Kidney (tissue), 14 donors: Measurements from ENCODE around the gene IL17REL. TPM values are rescaled to one million over a fixed set of nuclear protein-coding genes. Genes with fewer than 3 reads are reported as not detected.

Source experiments
- DNase-seq, 5 donors: peaks; one replicate each; pipeline ENCODE4 v3.0.0-alpha.2; 2013 to 2020
- FAIRE-seq: peaks from 2 replicates; lab custom pipeline; 2012; peaks lifted over from hg19 to GRCh38; lab: Jason Lieb, UNC
- H3K27ac ChIP-seq, 2 donors: one replicate each; pipeline ENCODE4 v1.7.0; 2013; ENCODE audit warnings: low read depth in 2 of 2, low read length in 2 of 2, inconsistent platforms in 1 of 2
- H3K27me3 ChIP-seq: one replicate; pipeline ENCODE4 v1.7.1; 2013; ENCODE audit warnings: low read length, inconsistent platforms; ENCODE audit not compliant: control insufficient read depth, insufficient read depth
- H3K36me3 ChIP-seq, 3 donors: one replicate each; pipeline versions ENCODE4 v1.7.0 to v1.7.1; 2013; ENCODE audit warnings: low read length in 3 of 3, control low read depth in 1 of 3, inconsistent platforms in 1 of 3; ENCODE audit not compliant: insufficient read depth in 3 of 3, control insufficient read depth in 2 of 3
- H3K4me1 ChIP-seq, 3 donors: one replicate each; pipeline versions ENCODE4 v1.7.0 to v1.7.1; 2013; ENCODE audit warnings: low read length in 3 of 3, inconsistent platforms in 1 of 3, low read depth in 1 of 3; ENCODE audit not compliant: control insufficient read depth in 2 of 3, insufficient read depth in 2 of 3
- H3K4me3 ChIP-seq, 3 donors: one replicate each; pipeline versions ENCODE4 v1.7.0 to v1.8.1; 2013; ENCODE audit warnings: low read length in 3 of 3, control low read depth in 1 of 3, inconsistent platforms in 1 of 3
- H3K9ac ChIP-seq, 3 donors: one replicate each; pipeline versions ENCODE4 v1.7.0 to v1.7.1; 2013; ENCODE audit warnings: low read length in 3 of 3, control low read depth in 1 of 3, inconsistent platforms in 1 of 3
- H3K9me3 ChIP-seq, 3 donors: one replicate each; pipeline versions ENCODE4 v1.7.0 to v1.7.1; 2013; ENCODE audit warnings: low read length in 3 of 3, control low read depth in 1 of 3, inconsistent platforms in 1 of 3; ENCODE audit not compliant: control insufficient read depth in 2 of 3, insufficient read depth in 1 of 3
- intact Hi-C: fragments of 100-400 bp; cut with DNase I; formaldehyde crosslinking; loops from one replicate; pipeline ENCODE4 v1.11.1; 2022
- polyA plus RNA-seq: library from polyadenylated mRNA; stranded (reverse); fragments of 350-450 nt; fragmentation: Illumina TruSeq; extraction: RNeasy Lipid Tissue Mini Kit (QIAGEN cat#74804); gene quantifications from one replicate; pipeline ENCODE4 v1.2.3, GENCODE V29; 2014; ENCODE audit warnings: low read depth, low replicate concordance; ENCODE audit not compliant: insufficient read depth
- total RNA-seq: library from RNA; stranded (reverse); fragmentation: NEBNext Ultra II Directional; extraction: Animal tissue kit (Norgen Biotek cat#: 25700); gene quantifications from one replicate; pipeline ENCODE4 v1.2.1, GENCODE V29; 2021
- TF ChIP-seq, protein P1 (sequence below): IDR thresholded peaks from 3 replicates; pipeline ENCODE4 v1.5.1; 2012; ENCODE audit warnings: mild to moderate bottlenecking, moderate library complexity, borderline replicate concordance; ENCODE audit not compliant: insufficient read depth; ENCODE audit errors: extremely low read depth
- donor health status: control.
- donor health status: control.
- donor health status: control.
- donor health status: control.
- donor health status: control.
- donor health status: DM: yes; HTN: yes; CAD: no.
- donor health status: Normal renal cell carcinoma (clear cell type).

IL17REL gene
- total and polyA plus RNA-seq, 2 donors from 2014 or later: 0.16 TPM; not detected in 1

DNA sequence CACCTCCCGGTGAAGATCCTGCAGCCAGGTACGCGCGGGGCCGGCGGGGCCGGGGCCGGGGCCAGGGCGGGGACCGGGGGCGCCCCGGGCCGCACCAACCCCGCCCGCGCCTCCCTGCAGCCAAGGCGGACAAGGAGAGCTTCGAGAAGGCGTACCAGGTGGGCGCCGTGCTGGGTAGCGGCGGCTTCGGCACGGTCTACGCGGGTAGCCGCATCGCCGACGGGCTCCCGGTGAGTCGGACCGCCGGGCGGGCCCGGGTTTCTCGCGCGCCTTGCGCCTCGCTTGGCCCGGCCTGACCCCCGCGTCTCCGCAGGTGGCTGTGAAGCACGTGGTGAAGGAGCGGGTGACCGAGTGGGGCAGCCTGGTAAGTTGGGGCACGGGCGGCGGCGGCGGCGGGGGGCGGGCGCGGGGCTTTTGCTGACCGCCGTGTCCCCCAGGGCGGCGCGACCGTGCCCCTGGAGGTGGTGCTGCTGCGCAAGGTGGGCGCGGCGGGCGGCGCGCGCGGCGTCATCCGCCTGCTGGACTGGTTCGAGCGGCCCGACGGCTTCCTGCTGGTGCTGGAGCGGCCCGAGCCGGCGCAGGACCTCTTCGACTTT lies 51.5 kb downstream of the IL17REL start:
- intact Hi-C loops: no loop called here
- peaks cover 0 to 39% (median 24%) of the 10 kb centered on the region in 3 donors for H3K4me1 ChIP-seq
- no peak for FAIRE-seq

DNA sequence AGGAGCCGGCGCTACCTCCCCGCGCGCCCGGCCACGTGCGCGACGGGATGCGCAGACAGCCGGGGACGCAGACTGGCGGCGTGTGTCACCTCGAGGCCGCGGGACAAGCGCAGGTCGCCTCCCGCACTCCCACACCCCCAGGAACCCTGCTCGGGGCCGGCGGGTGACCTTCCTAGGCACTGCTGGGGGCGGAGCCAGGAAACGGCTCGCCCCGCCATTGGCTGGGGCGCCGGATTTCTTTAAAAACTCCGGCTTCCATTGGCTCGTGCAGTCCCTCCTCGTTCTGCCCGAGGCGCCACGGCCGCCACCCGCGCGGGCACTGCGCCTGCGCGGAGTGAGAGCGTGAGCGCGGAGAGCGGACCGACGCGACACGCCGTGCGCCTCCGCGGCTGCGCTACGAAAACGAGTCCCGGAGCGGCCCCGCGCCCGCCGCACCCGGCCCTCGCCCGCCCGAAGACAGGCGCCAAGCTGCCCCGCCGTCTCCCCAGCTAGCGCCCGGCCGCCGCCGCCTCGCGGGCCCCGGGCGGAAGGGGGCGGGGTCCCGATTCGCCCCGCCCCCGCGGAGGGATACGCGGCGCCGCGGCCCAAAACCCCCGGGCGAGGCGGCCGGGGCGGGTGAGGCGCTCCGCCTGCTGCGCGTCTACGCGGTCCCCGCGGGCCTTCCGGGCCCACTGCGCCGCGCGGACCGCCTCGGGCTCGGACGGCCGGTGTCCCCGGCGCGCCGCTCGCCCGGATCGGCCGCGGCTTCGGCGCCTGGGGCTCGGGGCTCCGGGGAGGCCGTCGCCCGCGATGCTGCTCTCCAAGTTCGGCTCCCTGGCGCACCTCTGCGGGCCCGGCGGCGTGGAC lies 52.2 kb downstream of the IL17REL start, which contains the start of gene PIM3:
PIM3 (plus strand) TSS at position 614 of the 846 bp plus-strand sequence; CDS start at position 790, 176 bp downstream.
- Histone ChIP-seq H3K27me3 (no peaks in the 10 kb centered on the region), H3K9ac (peak within 1 kb of the TSS; percentile 22 to 84 (median 82)), H3K36me3 (peaks cover 0 to 24% (median 7%) of the 10 kb centered on the region in 3 donors), H3K4me1 (peaks cover 0 to 33% (median 22%) of the 10 kb centered on the region in 3 donors), H3K4me3 (peak within 1 kb of the TSS; percentile 62 to 91 (median 81)), H3K27ac (peak within 1 kb of the TSS; percentile 97), H3K9me3 (no peaks in the 10 kb centered on the region)
- intact Hi-C loops: no loop called here
- DNase-seq (peak; percentile 95 to 99 (median 98)), FAIRE-seq (peak; percentile 11)
- TF ChIP-seq, protein P1, sequence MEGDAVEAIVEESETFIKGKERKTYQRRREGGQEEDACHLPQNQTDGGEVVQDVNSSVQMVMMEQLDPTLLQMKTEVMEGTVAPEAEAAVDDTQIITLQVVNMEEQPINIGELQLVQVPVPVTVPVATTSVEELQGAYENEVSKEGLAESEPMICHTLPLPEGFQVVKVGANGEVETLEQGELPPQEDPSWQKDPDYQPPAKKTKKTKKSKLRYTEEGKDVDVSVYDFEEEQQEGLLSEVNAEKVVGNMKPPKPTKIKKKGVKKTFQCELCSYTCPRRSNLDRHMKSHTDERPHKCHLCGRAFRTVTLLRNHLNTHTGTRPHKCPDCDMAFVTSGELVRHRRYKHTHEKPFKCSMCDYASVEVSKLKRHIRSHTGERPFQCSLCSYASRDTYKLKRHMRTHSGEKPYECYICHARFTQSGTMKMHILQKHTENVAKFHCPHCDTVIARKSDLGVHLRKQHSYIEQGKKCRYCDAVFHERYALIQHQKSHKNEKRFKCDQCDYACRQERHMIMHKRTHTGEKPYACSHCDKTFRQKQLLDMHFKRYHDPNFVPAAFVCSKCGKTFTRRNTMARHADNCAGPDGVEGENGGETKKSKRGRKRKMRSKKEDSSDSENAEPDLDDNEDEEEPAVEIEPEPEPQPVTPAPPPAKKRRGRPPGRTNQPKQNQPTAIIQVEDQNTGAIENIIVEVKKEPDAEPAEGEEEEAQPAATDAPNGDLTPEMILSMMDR: no peak

More for the DNA sequence above, 51.5 kb downstream of the IL17REL start:
- TF ChIP-seq, protein P1: no peak
- no peaks in the 10 kb centered on the region for H3K27me3 ChIP-seq
- peaks cover 0 to 24% (median 7%) of the 10 kb centered on the region in 3 donors for H3K36me3 ChIP-seq
- DNase-seq: peak in 3 of 5 donors; percentile 65 to 88 (median 84)
- H3K9me3 ChIP-seq: no peaks in the 10 kb centered on the region
- H3K9ac ChIP-seq: peak overlapping the region in 2 of 3 donors; percentile 71 to 84
- H3K27ac ChIP-seq: peak overlapping the region; percentile 97
- H3K4me3 ChIP-seq: peak overlapping the region; percentile 62 to 91 (median 81)

DNA sequence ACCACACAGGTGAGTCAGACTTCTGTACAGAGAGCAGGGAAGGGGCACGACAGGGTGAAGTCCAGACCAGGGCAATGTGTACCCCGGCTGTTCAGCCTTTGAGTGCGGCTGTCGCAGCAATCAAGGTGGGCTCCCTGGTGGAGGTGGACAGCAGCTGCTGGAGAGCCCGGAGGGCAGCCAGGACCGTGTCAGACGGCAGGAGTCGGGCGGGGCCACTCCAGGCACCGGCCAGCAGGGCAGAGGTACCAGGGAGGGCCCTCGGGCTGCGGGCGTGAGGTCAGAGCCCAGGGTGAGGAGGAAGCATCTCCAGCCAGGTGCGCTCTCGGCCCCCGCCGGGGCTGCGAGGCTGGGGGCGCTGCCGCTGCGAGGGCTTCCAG lies 52.8 kb downstream of the IL17REL start:
- Histone ChIP-seq H3K27ac (peak overlapping the region; percentile 96 to 97), H3K4me3 (peak overlapping the region; percentile 20 to 71 (median 65)), H3K9me3 (no peaks in the 10 kb centered on the region), H3K36me3 (peaks cover 0 to 24% (median 7%) of the 10 kb centered on the region in 3 donors), H3K27me3 (no peaks in the 10 kb centered on the region), H3K4me1 (peaks cover 0 to 32% (median 19%) of the 10 kb centered on the region in 3 donors), H3K9ac (peak overlapping the region in 2 of 3 donors; percentile 69 to 82)
- FAIRE-seq: no peak
- intact Hi-C loops: no loop called here
- DNase-seq: no peak
- TF ChIP-seq, protein P1: no peak
